Measurements from ENCODE around the gene OR9Q1.

- TF ChIP-seq CTCF (IDR thresholded peaks at IDR 0.05): no peak
- TF ChIP-seq POLR2A (IDR thresholded peaks at IDR 0.05): no peak
- TF ChIP-seq POLR2AphosphoS5 (IDR thresholded peaks at IDR 0.05): no peak
- TF ChIP-seq EP300 (IDR thresholded peaks at IDR 0.05): no peak
Measured at GRCh38 chr11:58043379-58043778, 19.7 kb downstream of the OR9Q1 start.
